ENCODE measurements around the gene HPGDS. TPM values are rescaled to one million over a fixed set of nuclear protein-coding genes. Genes with fewer than 3 reads are reported as not detected.

Gene HPGDS
- total and polyA plus RNA-seq, 10 of the 15 experiments (the other 5 are each of a cell fraction or from before 2014, with no cell fraction given): not detected

- ChIA-PET CTCF (no interaction called here), SMC1A (ENCODE audit: uncharacterized antibody, unreplicated experiment) (interaction anchor here (1.6 kb wide), 1 partner anchor 12 kb away, joined by 5 read pairs; no protein-coding TSS in a partner anchor)
- no TSS peak for BruUV-seq (replicated peaks)
These were observed 8.7 kb upstream of the HPGDS start for GRCh38 chr4:94351319-94351718.

GRCh38 chr4:94350095-94350494 lies 7.5 kb upstream of the HPGDS start:
- Histone ChIP-seq H3K4me3 (no peak overlapping the region), H3K27me3 (replicated peaks in 1 of 2; ENCODE audit: control insufficient read depth in 2 of 2, insufficient read depth in 2 of 2, low read length in 1 of 2) (peaks cover 2 to 5% of the 10 kb centered on the region in 2 experiments; a peak in 2 of 4 replicates), H3K79me2 (ENCODE audit: control insufficient read depth, insufficient read depth, low read length) (no peaks in the 10 kb centered on the region), H3K36me3 (ENCODE audit: control insufficient read depth in 2 of 2, insufficient read depth in 2 of 2, low read length in 1 of 2) (no peaks in the 10 kb centered on the region), H3K4me2 (ENCODE audit: control insufficient read depth, insufficient read depth) (no peak overlapping the region), H2AFZ (ENCODE audit: control insufficient read depth, low read depth, low read length) (no peak overlapping the region), H3K9me3 (replicated peaks; ENCODE audit: control insufficient read depth, insufficient read depth, low read length) (no peaks in the 10 kb centered on the region), H4K20me1 (ENCODE audit: control insufficient read depth, insufficient read depth) (no peaks in the 10 kb centered on the region), H3K27ac (ENCODE audit: control insufficient read depth, insufficient read depth) (no peak overlapping the region), H3K9ac (ENCODE audit: control insufficient read depth, insufficient read depth, low read length) (no peak overlapping the region), H3K4me1 (ENCODE audit: control insufficient read depth, insufficient read depth, low read length) (no peaks in the 10 kb centered on the region)
- intact Hi-C loops (cut with micrococcal nuclease; ENCODE audit: unreplicated experiment) (no loop called here), in situ Hi-C loops (cut with MboI) (no loop called here)
- 57% methylated on average over 8 of the region's 8 CpGs for WGBS (ENCODE audit: insufficient coverage, insufficient replicate concordance, low lambda C conversion rate, missing lambda C conversion rate)
- RAD21 ChIA-PET (ENCODE audit: unreplicated experiment): no interaction called here
- FAIRE-seq (no peak), ATAC-seq (no peak), DNase-seq (ENCODE audit: low read depth, low spot score) (no peak)
- CTCF ChIA-PET: interaction anchor here (0.6 to 0.7 kb wide), 2 partner anchors 9 to 39 kb away, joined by 3 to 4 read pairs; no protein-coding TSS in a partner anchor
- SMC1A ChIA-PET (ENCODE audit: uncharacterized antibody, unreplicated experiment): no interaction called here
- BruUV-seq (replicated peaks): no TSS peak
- POLR2A ChIA-PET: no interaction called here
- TF ChIP-seq WRNIP1 (IDR thresholded peaks at IDR 0.05; ENCODE audit: borderline replicate concordance, low read depth, low read length) (no peak), BCLAF1 (IDR thresholded peaks at IDR 0.05) (no peak), ZBED1 (IDR thresholded peaks at IDR 0.05; ENCODE audit: borderline replicate concordance) (no peak), HDGF (IDR thresholded peaks at IDR 0.05) (no peak), CHD2 (IDR thresholded peaks at IDR 0.05; ENCODE audit: borderline replicate concordance, low read depth, low read length) (no peak), PML (IDR thresholded peaks at IDR 0.05; ENCODE audit: low read length) (no peak), EED (IDR thresholded peaks at IDR 0.05; ENCODE audit: low read depth) (no peak), SKIL (IDR thresholded peaks at IDR 0.05; ENCODE audit: low read depth, poor library complexity, severe bottlenecking) (no peak), TCF7 (IDR thresholded peaks at IDR 0.05; ENCODE audit: borderline replicate concordance) (no peak), SUPT20H (IDR thresholded peaks at IDR 0.05; ENCODE audit: borderline replicate concordance, control insufficient read depth, low read depth, low read length) (no peak), IRF3 (IDR thresholded peaks at IDR 0.05) (no peak), MEF2A (IDR thresholded peaks at IDR 0.05; ENCODE audit: insufficient read depth, low read depth, low read length) (no peak)

More at GRCh38 chr4:94351319-94351718, 8.7 kb upstream of the HPGDS start:
- no peak overlapping the region for H3K9ac ChIP-seq (ENCODE audit: control insufficient read depth, insufficient read depth, low read length)
- no peak overlapping the region for H2AFZ ChIP-seq (ENCODE audit: control insufficient read depth, low read depth, low read length)
- POLR2A ChIA-PET: no interaction called here
- RAD21 ChIA-PET (ENCODE audit: unreplicated experiment): no interaction called here
- H3K9me3 ChIP-seq (replicated peaks; ENCODE audit: control insufficient read depth, insufficient read depth, low read length): no peaks in the 10 kb centered on the region
- no peak overlapping the region for H3K4me3 ChIP-seq
- intact Hi-C loops (cut with micrococcal nuclease; ENCODE audit: unreplicated experiment) (no loop called here), in situ Hi-C loops (cut with MboI) (no loop called here)
- TF ChIP-seq MYB (IDR thresholded peaks at IDR 0.05; ENCODE audit: borderline replicate concordance, low read depth, low read length): no peak
- no peak for TF ChIP-seq HDAC2 (IDR thresholded peaks at IDR 0.05)
- H4K20me1 ChIP-seq (ENCODE audit: control insufficient read depth, insufficient read depth): no peaks in the 10 kb centered on the region
- no peaks in the 10 kb centered on the region for H3K79me2 ChIP-seq (ENCODE audit: control insufficient read depth, insufficient read depth, low read length)
- no peaks in the 10 kb centered on the region for H3K36me3 ChIP-seq (ENCODE audit: control insufficient read depth in 2 of 2, insufficient read depth in 2 of 2, low read length in 1 of 2)
- 37% methylated on average over 1 of the region's 1 CpG for WGBS (ENCODE audit: insufficient coverage, insufficient replicate concordance, low lambda C conversion rate, missing lambda C conversion rate)
- no peak overlapping the region for H3K27ac ChIP-seq (ENCODE audit: control insufficient read depth, insufficient read depth)
- ATAC-seq (no peak), FAIRE-seq (no peak), DNase-seq (ENCODE audit: low read depth, low spot score) (no peak)
- H3K4me2 ChIP-seq (ENCODE audit: control insufficient read depth, insufficient read depth): no peak overlapping the region
- peaks cover 2 to 5% of the 10 kb centered on the region in 2 experiments; a peak in 2 of 4 replicates for H3K27me3 ChIP-seq (replicated peaks in 1 of 2; ENCODE audit: control insufficient read depth in 2 of 2, insufficient read depth in 2 of 2, low read length in 1 of 2)
- H3K4me1 ChIP-seq (ENCODE audit: control insufficient read depth, insufficient read depth, low read length): no peaks in the 10 kb centered on the region
